Measurements from ENCODE around the gene PIGS. TPM values are rescaled to one million over a fixed set of nuclear protein-coding genes. Genes with fewer than 3 reads are reported as not detected.

The PIGS gene
- total RNA-seq, 2 experiments from 2014 or later = 73.8 to 76.4 TPM

- no peak overlapping the region for H3K4me3 ChIP-seq (ENCODE audit: low read length)
- Mint-ChIP-seq H3K27ac (peak overlapping the region; percentile 93), H3K4me1 (ENCODE audit: low read depth) (peaks cover 55% of the 10 kb centered on the region)
Observed at GRCh38 chr17:28549236-28550132, 21.8 kb downstream of the PIGS start.

GRCh38 chr17:28548417-28549130 lies 22.8 kb downstream of the PIGS start:
- Mint-ChIP-seq H3K9me3 (no peaks in the 10 kb centered on the region), H3K27ac (peak overlapping the region; percentile 93), H3K4me1 (ENCODE audit: low read depth) (peaks cover 55% of the 10 kb centered on the region), H3K27me3 (no peaks in the 10 kb centered on the region), H3K4me3 (peak overlapping the region; percentile 76), H3K36me3 (ENCODE audit: low read depth) (peaks cover 22% of the 10 kb centered on the region)
- peak overlapping the region; percentile 76 to 94 for H3K27ac ChIP-seq (ENCODE audit: low read depth in 1 of 2, low read length in 2 of 2)
- TF ChIP-seq, protein P1, sequence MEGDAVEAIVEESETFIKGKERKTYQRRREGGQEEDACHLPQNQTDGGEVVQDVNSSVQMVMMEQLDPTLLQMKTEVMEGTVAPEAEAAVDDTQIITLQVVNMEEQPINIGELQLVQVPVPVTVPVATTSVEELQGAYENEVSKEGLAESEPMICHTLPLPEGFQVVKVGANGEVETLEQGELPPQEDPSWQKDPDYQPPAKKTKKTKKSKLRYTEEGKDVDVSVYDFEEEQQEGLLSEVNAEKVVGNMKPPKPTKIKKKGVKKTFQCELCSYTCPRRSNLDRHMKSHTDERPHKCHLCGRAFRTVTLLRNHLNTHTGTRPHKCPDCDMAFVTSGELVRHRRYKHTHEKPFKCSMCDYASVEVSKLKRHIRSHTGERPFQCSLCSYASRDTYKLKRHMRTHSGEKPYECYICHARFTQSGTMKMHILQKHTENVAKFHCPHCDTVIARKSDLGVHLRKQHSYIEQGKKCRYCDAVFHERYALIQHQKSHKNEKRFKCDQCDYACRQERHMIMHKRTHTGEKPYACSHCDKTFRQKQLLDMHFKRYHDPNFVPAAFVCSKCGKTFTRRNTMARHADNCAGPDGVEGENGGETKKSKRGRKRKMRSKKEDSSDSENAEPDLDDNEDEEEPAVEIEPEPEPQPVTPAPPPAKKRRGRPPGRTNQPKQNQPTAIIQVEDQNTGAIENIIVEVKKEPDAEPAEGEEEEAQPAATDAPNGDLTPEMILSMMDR (IDR thresholded peaks at IDR 0.05) = peak; percentile 14
- CTCF ChIA-PET = interaction anchor here (0.6 to 1.4 kb wide), 4 partner anchors 28 to 97 kb away, joined by 3 to 4 read pairs (median 4); partner anchors contain the start of genes ALDOC and BLTP2
- DNase-seq = no peak
- intact Hi-C loops (cut with DNase I, micrococcal nuclease) = loop anchor here (2.0 to 10.0 kb wide), 6 partner anchors 22 to 164 kb away; partner anchors contain the start of genes PIGS (in 1 of the 2), RSKR (in 1 of the 2) and SPAG5 (in 1 of the 2)
- ATAC-seq (ENCODE audit: poor library complexity) = no peak
- POLR2A ChIA-PET = interaction anchor here (0.9 to 7.4 kb wide), 4 partner anchors 17 to 51 kb away, joined by 3 to 63 read pairs (median 10); partner anchors contain the start of genes ALDOC, PIGS and SPAG5
- H3K36me3 ChIP-seq (ENCODE audit: insufficient read depth, low read length) = peaks cover 22% of the 10 kb centered on the region
- H3K9me3 ChIP-seq (ENCODE audit: control insufficient read depth in 1 of 2, insufficient read depth in 1 of 2, low read length in 2 of 2) = no peaks in the 10 kb centered on the region
- H3K27me3 ChIP-seq (ENCODE audit: control insufficient read depth in 1 of 2, insufficient read depth in 2 of 2, low read length in 2 of 2) = no peaks in the 10 kb centered on the region
- H3K4me1 ChIP-seq (ENCODE audit: insufficient read depth, low read length) = peaks cover 58% of the 10 kb centered on the region
- no peak overlapping the region for H3K4me3 ChIP-seq (ENCODE audit: low read length)

More at GRCh38 chr17:28549236-28550132, 21.8 kb downstream of the PIGS start:
- ChIA-PET POLR2A (interaction anchor here (0.6 to 7.4 kb wide), 6 partner anchors 16 to 162 kb away, joined by 3 to 63 read pairs (median 5); partner anchors contain the start of genes ALDOC, PIGS, PROCA1 and SPAG5), CTCF (interaction anchor here (0.9 to 1.3 kb wide), 4 partner anchors 22 to 50 kb away, joined by 3 to 4 read pairs (median 4); partner anchors contain the start of genes ALDOC and PIGS)
- ATAC-seq (ENCODE audit: poor library complexity) = peak; percentile 83
- Histone ChIP-seq H3K36me3 (ENCODE audit: insufficient read depth, low read length) (peaks cover 31% of the 10 kb centered on the region), H3K4me1 (ENCODE audit: insufficient read depth, low read length) (peaks cover 59% of the 10 kb centered on the region), H3K27ac (ENCODE audit: low read depth in 1 of 2, low read length in 2 of 2) (peak overlapping the region; percentile 76 to 94), H3K27me3 (ENCODE audit: control insufficient read depth in 1 of 2, insufficient read depth in 2 of 2, low read length in 2 of 2) (no peaks in the 10 kb centered on the region), H3K9me3 (ENCODE audit: control insufficient read depth in 1 of 2, insufficient read depth in 1 of 2, low read length in 2 of 2) (no peaks in the 10 kb centered on the region)
- peak overlapping the region; percentile 76 for H3K4me3 Mint-ChIP-seq
- H3K27me3 Mint-ChIP-seq = no peaks in the 10 kb centered on the region
- peaks cover 31% of the 10 kb centered on the region for H3K36me3 Mint-ChIP-seq (ENCODE audit: low read depth)
- TF ChIP-seq, protein P1 (IDR thresholded peaks at IDR 0.05) = no peak
- DNase-seq = peak; percentile 25 to 92 (median 55)
- intact Hi-C loops (cut with DNase I, micrococcal nuclease) = loop anchor here (1.0 to 10.0 kb wide), 7 partner anchors 21 to 165 kb away; partner anchors contain the start of genes SPAG5 (in 2 of the 2), PIGS (in 1 of the 2) and RSKR (in 1 of the 2)
- H3K9me3 Mint-ChIP-seq = no peaks in the 10 kb centered on the region
